Fibroblast of lung (primary cell): ENCODE results near the gene CHST15.

Experiments used
- EZH2 ChIP-seq: IDR thresholded peaks from 2 replicates; pipeline ENCODE4 v1.5.1; 2012; ENCODE audit warnings: low read length, control low read depth, mild to moderate bottlenecking; ENCODE audit errors: missing control alignments
- TF ChIP-seq, protein P1 (sequence below), 2 donors: IDR thresholded peaks in 1 of 2; conservative IDR thresholded peaks in 1 of 2; 1 replicate in 1 of 2; 2 replicates in 1 of 2; pipeline ENCODE4 v1.5.1; 2011 to 2012; ENCODE audit warnings: low read length in 2 of 2, control low read depth in 1 of 2, inconsistent platforms in 1 of 2, low read depth in 1 of 2, mild to moderate bottlenecking in 1 of 2

DNA sequence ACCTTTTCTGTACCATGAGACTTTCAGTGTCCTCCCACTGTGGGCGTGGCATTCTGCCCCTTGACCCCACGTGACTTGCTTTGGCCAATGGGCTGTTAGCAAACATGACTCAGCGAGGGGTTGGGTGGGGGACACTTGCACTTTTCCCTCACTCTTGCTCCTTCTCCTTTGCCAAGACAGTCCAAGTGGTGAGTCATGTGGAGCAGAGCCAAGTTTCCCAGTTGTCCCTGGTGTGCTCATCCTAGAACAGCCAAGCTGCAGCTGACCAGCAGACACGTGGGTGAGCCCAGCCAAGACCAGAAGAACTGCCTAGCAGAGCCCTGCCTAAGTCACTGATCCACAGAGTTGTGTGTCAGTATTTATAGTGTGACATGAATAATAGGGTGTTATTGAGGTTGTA is 119.0 kb downstream of the CHST15 start:
- TF ChIP-seq, protein P1, sequence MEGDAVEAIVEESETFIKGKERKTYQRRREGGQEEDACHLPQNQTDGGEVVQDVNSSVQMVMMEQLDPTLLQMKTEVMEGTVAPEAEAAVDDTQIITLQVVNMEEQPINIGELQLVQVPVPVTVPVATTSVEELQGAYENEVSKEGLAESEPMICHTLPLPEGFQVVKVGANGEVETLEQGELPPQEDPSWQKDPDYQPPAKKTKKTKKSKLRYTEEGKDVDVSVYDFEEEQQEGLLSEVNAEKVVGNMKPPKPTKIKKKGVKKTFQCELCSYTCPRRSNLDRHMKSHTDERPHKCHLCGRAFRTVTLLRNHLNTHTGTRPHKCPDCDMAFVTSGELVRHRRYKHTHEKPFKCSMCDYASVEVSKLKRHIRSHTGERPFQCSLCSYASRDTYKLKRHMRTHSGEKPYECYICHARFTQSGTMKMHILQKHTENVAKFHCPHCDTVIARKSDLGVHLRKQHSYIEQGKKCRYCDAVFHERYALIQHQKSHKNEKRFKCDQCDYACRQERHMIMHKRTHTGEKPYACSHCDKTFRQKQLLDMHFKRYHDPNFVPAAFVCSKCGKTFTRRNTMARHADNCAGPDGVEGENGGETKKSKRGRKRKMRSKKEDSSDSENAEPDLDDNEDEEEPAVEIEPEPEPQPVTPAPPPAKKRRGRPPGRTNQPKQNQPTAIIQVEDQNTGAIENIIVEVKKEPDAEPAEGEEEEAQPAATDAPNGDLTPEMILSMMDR (conservative IDR thresholded peaks at IDR 0.05 in 1 of 2, IDR thresholded peaks at IDR 0.05 in 1 of 2; ENCODE audit: low read depth in 1 of 2, low read length in 2 of 2) = no peak
- no peak for TF ChIP-seq EZH2
